Sciatic nerve (tissue), 2 donors: ENCODE measurements around the gene GMPPA. TPM values are rescaled to one million over a fixed set of nuclear protein-coding genes. Genes with fewer than 3 reads are reported as not detected.
A peak's percentile ranks its signal among the peaks of the same experiment; 100 is the strongest.

Experiments
- ATAC-seq: fragments of 200-7000 bp; cut with Tn5 transposase; one replicate; pipeline ENCODE4 v1.9.1; 2020; ENCODE audit warnings: mild to moderate bottlenecking, moderate library complexity
- DNase-seq: peaks from one replicate; pipeline ENCODE4 v3.0.0-alpha.2; 2020; ENCODE audit warnings: low spot score
- intact Hi-C: fragments of 100-400 bp; cut with DNase I; formaldehyde crosslinking; loops from one replicate; pipeline ENCODE4 v1.14.2; 2022
- total RNA-seq: library from RNA; stranded (reverse); fragmentation: NEBNext Ultra II Directional; extraction: Animal tissue kit (Norgen Biotek cat#: 25700); gene quantifications from one replicate; pipeline ENCODE4 v1.2.1, GENCODE V29; 2021
- donor health status: DM: no; HTN: no; CAD: no.
- donor health status: DM: no; HTN: no; CAD: no.

GMPPA gene
- total RNA-seq, 1 donor from 2014 or later = 25.9 TPM

DNA sequence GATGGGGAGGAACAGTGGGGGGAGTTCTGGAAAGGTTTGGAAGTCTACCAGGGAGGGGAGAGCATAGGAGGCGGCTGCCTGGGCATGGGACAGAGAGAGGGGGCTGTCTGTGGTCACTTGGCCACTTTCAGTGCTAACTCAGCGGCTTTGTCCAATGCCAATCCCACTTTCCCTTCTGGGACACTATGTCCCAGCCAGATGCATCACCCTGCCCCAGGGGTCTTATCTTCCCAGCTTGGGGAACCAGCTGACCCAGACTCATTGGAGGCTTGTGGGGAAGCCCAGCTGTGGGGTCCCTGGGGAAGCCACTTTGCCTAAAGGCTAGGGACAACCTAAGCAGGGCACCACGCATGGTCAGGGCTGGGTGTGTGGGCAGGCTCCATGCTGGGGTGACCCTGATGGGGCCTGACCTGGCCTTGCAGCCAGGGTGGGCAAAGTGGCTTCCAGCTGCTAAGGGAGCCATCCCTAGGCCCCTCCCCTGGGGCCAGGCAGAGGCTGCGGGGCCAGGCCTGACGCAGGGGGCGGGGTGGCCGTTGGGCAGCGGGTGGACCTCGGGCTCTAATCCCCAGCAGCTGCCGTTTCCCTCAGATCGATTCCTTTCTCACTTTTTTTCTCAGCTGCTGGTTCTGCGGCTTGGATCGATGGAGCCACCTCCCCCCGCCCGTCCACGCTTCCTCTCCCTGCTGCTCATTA is 14.0 kb downstream of the GMPPA start:
- intact Hi-C loops = no loop called here
- DNase-seq (no peak), ATAC-seq (no peak)

GRCh38 chr2:219513787-219514186 is 15.1 kb downstream of the GMPPA start:
- no peak for DNase-seq
- no peak for ATAC-seq

DNA sequence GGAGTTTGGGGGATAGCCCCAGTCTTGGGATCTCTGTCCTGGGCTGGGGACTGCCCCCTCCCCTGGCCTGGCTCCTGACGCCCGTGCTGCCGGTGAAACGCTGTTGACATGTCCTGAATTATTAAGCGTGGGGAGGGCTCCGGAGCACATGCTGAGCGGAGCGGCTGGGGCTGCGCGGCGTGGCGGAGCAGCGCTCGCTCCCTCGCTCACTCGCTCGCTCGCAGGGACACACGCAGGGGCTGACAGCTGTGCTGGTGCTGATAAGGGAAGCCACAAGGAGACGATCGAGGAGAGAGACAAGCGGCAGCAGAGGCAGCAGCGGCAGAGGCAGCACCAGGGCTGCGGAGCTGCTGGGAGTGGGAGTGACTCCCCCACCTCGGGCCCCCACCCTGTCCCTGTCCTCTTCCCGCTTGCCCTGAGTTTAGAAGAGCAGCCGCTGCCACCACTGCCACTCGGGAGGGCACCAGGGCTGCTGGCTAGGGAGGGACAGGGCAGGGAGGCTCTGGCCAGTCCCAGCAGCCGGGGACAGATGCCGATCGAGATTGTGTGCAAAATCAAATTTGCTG is 15.6 kb downstream of the GMPPA start, which contains the start of gene ASIC4:
ASIC4 (plus strand) TSS at position 287 of the 566 bp plus-strand sequence; CDS start at position 530, 243 bp downstream.
- intact Hi-C loops = no loop called here
- ATAC-seq (no peak), DNase-seq (no peak)

More at GRCh38 chr2:219513787-219514186, 15.1 kb downstream of the GMPPA start:
- intact Hi-C loops = no loop called here

DNA sequence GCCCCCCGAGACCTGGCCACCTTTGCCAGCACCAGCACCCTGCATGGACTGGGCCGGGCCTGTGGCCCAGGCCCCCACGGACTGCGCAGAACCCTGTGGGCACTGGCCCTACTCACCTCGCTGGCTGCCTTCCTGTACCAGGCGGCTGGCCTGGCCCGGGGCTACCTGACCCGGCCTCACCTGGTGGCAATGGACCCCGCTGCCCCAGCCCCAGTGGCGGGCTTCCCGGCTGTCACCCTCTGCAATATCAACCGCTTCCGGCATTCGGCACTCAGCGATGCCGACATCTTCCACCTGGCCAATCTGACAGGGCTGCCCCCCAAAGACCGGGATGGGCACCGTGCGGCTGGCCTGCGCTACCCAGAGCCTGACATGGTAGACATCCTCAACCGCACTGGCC is 16.1 kb downstream of the GMPPA start:
- intact Hi-C loops = no loop called here
- no peak for ATAC-seq
- no peak for DNase-seq

DNA sequence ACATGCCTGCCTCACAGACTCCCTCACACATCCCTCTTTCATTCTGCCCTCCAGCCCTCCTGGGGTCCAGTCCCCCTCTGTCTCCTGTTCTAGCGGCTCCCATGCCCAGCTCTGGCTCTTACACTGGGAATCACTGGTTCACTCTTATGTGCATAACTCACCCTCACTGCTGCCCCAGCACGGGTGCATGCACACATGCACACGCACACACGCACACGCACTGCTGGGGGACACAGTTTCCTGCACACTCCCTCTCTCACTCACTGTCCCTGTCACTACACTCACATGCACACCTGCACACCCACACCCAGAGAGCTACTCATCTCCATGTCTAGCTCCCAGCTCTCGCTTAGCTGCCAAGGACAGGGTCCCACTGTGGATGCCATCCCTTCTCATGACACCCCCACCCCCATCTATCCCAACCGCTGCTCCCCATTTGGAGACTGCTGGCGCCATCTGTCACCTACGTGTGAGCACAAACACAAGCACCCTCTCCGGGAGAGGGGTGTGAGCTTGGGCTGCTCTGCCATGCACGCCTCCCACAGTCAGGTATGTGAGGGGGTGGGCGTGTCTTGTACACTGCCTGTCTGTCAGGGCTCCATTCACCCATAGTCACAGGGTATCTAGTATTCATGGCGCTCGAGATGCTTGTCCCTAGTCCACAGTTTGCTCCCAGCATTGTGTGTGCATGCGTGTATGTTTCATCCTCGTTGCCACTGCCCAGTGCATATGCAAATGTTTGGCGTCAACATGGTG is 17.4 kb downstream of the GMPPA start:
- intact Hi-C loops = no loop called here
- DNase-seq (no peak), ATAC-seq (no peak)

DNA sequence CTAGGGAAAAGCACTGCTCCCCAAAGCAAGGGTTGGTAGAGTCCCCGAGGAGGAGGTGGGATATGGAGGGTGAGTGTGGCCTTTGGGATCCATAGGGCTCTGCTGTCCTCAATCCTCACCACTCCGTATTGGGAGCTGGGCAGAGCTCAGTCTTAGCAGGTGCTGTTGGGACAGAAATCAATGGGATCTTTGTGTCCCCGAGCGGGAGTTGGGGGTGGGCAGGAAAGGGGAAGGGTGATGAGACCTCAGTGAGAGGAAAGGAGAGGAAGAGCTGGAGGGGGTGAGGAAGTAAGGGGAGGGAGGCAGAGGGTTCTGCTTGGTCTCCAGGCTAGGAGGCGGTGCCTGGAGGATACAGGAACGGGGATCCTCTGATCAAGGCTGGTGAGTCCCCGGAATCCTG is 18.2 kb downstream of the GMPPA start:
- intact Hi-C loops = no loop called here
- no peak for ATAC-seq
- no peak for DNase-seq

GRCh38 chr2:219517954-219518778 is 19.5 kb downstream of the GMPPA start:
- intact Hi-C loops = no loop called here
- ATAC-seq (no peak), DNase-seq (no peak)

GRCh38 chr2:219519526-219519916 is 20.8 kb downstream of the GMPPA start:
- DNase-seq (no peak), ATAC-seq (no peak)
- intact Hi-C loops = no loop called here

GRCh38 chr2:219520079-219520478 is 21.4 kb downstream of the GMPPA start:
- ATAC-seq (no peak), DNase-seq (no peak)
- intact Hi-C loops = no loop called here

DNA sequence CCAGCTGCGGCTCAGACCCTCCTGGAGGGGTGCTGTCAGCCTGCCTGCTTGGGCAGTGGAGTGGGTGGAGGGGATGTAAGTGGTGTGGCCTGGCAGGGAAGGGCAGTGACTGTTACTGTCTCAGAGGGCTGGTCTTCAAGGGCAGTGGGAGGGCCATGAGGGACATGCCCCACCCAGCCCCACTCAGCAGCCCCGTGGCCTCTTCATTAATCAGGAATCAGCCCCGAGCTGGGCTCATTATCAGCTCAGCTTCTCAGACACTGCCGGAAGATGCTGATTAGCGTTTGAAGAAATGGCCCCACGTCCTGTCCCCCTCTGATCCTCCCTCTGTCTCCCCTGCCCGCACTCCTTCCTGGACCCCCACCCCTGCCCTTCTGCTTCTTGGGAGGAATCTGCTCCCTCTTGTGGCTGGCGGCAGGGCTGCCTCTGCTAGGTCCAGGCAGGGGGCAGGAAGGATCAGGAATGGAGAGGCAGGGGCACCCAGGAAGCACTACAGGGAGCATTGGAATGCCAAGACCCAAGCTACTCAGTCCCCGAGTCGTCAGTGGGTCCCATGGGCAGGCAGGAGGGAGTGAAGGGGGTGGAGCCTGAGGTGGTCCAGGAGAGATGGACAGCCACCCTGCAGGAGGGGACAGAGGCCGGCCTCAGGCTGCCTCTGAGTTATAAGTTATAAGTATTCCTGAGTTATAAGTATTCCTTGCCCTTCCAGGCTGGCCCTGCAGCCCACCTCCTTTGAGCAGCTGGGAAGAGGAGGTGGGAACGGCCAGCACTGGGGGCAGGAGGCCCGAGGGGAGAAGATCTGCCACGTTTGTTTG is 22.6 kb downstream of the GMPPA start:
- DNase-seq (no peak), ATAC-seq (peak; percentile 47)
- intact Hi-C loops = no loop called here

DNA sequence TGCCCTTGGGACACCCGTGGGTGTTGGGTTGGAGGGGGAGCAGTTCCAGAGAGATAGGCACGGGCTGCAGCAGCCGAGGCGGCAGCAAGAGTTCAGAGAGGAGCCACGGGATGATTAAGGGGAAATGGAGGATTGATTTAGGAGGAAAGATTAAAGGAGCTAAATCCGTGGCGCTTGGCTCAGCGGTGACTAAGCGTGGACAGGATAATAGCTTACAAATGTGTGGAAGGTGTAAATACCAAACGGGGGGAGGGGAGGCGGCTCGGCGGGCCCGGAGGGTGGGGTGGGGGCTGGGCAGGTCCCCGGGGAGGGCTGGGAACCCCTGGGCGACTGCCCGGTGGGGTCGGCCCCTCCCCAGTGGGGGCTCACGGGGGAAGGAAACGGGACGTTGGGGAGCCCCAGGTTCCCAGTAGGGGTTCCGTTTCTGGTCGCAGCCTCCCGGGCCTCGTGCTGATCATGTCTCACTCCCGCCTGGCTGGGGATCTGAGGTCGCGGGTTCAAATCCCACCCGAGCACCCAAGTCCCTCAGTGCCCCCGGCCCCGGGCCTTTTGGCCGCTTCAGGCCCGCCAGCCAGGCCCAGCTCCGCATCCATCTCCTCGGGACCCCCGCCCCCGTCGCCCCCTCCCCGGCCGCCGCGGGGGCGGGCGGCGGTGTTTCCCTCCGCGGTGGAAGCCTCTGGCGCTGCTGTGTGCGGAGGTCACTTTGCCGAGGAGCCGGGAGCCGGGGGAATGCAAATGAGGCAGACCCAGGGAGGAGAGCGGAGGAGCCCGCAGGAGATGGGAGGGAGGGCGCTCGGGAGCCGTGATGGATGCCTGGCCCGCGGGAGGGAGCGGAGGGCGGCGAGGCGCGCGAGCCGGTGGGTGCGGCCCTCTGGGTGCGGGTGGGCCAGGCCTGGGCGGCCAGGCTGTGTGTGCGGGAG is 23.7 kb downstream of the GMPPA start:
- no peak for DNase-seq
- intact Hi-C loops = no loop called here
- peak; percentile 23 for ATAC-seq

- no peak for ATAC-seq
- intact Hi-C loops = no loop called here
- DNase-seq = no peak
Observed at GRCh38 chr2:219523031-219523671, 24.5 kb downstream of the GMPPA start.

- ATAC-seq = no peak
- DNase-seq = no peak
- intact Hi-C loops = no loop called here
Observed at GRCh38 chr2:219524817-219525216, 26.1 kb downstream of the GMPPA start.

DNA sequence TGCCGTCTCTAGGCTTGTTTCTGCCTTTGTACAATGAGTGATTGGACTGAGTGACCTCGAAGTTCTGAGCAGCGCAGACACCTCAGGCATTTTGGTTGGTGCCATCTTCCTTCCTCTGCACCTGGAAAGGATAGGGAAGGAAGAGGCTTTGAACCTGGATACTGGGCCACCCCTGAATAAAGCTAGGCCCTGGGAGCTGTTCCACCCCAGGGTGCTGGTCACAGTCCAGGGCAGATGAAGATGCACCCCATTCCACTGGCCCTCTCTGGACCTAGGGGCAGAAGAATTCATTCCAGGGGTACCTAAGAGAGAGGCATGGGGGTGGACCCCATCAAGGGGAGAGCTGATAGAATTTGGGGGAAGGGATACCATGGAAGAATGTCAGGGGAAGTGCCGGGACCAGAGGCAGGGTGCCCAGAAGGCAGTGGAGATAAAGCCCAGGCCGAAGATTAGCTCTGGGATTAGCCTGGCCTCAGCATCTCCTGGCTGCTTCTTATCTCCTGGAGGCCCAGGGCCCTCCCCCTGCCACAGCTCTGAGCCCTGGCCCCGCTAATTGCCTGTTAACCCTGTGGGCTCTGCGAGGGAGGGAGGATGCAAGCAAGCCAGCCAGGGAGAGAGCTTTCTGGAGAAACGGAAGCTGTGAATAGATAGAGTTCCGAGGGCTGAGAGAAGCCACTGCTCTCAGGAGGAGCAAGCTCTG is 27.0 kb downstream of the GMPPA start:
- ATAC-seq (no peak), DNase-seq (no peak)
- intact Hi-C loops = no loop called here

GRCh38 chr2:219526320-219527075 is 27.8 kb downstream of the GMPPA start:
- ATAC-seq = no peak
- intact Hi-C loops = no loop called here
- DNase-seq = no peak

GRCh38 chr2:219527076-219527394 is 28.3 kb downstream of the GMPPA start:
- intact Hi-C loops = no loop called here
- ATAC-seq (no peak), DNase-seq (no peak)
